Inferior parietal cortex (tissue), 1 donor: Measurements from ENCODE around the gene APEX2.
A peak's percentile ranks its signal among the peaks of the same experiment; 100 is the strongest.
"Not testable (repeated sequence)": the region's sequence is repeated elsewhere in the genome, so short reads cannot be mapped to it uniquely, and the experiment has no call there.

Experiments
- DNase-seq: peaks from one replicate; pipeline ENCODE4 v3.0.0-alpha.2; 2016; ENCODE audit errors: extremely low spot score

Gene APEX2

DNA sequence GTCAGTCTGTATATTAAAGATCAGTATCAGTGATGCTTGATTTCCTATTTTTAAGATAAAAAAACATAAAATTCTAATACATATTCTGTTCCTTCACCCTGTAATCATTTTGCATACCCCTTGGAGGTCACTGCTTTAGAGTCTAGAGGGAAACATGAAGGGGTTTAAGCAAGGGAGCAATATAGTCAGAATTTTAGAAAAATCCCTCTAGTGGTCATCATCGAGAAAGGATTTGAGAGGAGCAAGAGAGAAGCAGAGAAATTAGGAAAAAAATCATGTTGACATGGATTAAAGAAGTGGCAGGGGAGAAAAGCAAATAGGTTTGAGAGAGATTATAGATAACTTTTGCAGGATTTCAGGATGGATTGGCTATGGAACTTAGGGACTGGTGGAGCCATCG is 11.1 kb downstream of the APEX2 start:
- DNase-seq: no peak

DNA sequence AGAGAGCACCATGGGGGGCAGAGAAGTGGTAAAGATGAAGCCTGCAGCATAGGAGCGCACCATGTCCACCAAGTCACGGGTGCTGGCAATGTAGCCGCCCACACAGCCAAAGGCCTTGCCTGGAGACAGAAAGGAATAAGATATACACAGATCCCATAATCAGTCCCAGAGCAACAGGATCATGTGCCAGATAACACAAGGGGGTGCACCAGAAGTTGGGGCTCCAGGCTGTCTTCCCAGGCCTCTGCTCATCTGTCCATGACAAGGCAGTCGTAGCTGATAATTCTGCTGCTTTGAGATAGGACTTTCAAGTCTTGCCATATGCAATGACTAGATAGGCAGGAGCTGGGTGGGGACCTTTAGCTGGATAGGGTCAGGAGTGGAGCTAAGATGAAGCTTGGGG is 14.7 kb downstream of the APEX2 start:
- DNase-seq: no peak

DNA sequence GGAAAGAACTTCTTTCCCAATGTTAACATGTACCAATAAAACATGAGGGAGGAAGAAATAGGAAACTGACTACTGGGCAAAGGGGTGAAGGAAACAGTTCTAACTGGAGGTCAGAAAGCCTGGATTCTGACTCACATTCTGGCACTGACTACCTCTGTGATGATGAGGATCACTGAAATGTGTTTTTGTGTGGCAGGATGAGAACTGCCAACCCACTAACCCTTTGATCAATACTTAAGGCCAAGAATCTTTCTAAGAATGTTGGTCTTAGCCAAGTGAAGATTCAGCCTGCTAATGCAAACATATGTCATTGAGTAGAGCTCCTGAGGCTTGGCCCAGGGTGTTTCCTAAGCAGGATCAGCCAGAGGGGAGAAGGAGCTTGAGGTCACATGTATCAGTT is 26.0 kb downstream of the APEX2 start:
- DNase-seq: no peak

DNA sequence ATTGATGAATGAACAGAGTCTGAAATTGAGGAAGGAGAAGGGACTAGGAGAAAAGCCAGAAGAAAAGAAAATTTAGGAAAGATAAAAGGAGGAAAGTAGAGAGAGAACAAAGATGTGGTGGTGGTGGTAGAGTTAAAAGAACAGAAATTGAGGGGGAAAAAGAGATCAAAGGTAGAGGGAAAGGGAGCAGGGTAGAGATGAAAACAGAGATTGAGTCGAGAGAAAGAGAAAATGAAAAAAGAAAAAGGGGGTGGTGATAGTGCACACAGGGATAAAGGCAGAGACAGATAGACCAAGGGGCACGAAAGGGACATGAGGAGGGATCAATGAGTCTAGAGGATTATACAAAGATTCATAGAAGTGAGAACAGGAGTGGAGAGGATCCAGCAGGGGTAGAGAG is 26.7 kb downstream of the APEX2 start:
- DNase-seq: no peak

DNA sequence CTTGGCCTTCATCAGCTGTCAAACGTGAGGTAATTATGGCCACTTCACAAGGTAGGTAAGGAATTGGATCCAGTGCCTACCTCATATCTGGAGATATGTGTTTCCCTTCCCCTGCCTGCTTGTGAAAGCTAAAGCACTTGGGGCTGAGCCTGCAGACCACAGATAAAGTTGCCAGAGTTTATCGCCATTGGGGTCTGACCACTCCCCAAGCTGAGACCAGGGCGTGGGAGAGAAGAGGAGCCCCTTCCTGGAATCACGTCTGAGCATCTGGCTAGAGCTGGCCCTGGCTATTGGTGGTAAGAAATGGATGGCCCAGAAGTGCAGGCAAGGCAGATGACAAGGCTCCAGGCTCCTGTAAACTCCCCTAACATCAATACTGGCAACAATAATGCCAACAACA is 27.9 kb downstream of the APEX2 start:
- DNase-seq: no peak

DNA sequence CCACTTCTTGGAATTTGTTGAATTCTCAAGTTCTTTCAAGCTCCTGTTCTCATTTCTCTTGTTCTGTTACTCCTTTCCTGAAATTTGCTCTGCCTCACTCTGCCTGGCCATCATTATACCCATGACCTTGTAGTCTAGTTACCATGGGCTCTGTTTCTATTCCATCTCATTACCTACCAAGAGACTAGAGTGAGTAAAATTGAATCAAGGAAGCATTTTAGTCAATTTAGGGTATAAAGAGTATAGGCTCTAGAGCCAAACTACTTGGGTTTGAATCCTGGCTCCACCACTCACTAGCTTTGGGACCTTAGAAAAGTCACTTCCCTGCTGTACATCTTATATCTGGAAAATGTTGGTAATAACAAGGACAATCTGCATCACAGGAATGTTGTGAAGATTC is 28.4 kb downstream of the APEX2 start:
- DNase-seq: no peak

DNA sequence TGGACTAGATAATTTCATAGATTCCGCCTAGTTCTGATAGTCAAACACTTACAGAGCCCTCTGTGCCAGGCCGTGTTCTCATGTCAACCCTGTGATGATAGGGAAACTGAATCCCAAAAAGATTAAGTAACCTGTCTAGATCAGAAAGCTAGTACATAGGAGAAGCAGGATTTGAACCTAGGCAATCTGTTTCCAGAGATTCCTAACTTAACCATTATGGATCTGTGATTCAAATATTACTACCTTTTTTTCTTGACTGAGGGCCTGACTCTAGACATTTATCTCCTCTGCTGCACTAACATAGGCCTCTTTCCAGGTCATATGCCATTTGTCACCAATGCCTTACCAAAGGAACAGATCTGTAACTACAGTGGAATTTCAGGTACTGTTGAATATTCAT is 29.1 kb downstream of the APEX2 start:
- no peak for DNase-seq

DNA sequence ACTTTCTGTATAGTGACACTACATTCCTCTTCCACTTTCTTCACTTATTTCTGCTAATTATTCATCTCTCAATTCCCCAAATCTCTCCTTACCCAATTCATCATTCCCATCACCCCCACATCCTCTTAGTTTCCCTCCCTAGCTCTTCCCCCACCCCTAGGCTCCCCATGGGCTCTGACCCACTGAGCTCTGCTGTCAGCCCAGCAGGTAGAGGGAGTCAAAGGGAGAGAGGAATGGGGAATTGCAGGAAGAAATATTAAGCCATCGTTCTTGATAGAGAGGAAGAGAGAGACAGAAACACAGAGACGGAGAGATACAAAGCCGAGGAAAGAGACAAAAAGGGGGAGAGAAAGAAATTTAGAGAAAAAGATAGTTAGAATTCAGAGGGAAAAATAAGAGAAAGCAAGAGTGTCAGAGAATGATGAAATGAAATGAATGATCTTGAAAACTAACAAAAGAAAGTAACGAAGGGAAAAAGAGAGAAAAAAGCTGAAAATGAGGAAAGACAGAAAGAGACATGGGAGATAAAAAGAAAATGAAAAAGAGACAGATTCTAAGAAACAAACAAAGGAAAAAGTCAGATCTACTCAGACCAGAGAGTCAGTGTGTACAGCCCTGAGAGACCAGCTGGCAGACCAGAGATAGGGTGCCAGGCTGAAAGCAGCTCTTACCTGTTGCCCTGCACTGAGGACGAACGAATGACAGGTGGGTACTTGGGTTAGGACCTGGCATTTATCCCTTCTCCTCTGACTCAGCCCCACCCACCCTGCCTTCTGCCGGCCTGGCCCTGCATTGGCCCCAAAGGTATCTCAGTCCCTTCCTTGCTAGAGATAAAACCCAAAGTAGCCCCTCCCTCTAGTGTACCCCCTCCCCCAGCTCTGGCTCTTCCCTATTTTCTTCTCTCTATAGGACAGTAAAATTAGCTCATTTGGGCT is 30.4 kb downstream of the APEX2 start, which contains the start of gene ALAS2:
Gene ALAS2, minus strand, starts transcription at position 707 of the 935 bp plus-strand sequence. CDS start 4,977 bp downstream, outside the sequence.
- no peak for DNase-seq

DNA sequence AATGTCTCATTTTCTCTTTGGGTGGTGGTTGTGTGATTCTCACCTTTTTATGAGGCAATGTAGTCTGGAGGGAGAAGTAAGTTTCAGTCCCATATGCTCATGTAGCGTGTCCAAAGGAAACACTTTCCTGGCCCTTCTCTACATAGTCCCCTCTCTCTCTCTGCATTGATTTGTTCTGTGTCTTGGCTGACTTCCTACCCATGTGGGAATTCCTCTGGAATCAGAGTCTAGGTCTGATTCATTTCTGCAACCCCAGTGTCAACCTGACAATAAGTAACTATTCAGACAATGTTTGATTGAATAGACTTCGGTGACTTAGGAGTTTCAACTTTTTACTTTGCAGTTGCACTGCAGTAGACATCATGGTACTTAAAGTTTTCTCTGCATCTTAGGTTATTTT is 33.3 kb downstream of the APEX2 start:
- no peak for DNase-seq

DNA sequence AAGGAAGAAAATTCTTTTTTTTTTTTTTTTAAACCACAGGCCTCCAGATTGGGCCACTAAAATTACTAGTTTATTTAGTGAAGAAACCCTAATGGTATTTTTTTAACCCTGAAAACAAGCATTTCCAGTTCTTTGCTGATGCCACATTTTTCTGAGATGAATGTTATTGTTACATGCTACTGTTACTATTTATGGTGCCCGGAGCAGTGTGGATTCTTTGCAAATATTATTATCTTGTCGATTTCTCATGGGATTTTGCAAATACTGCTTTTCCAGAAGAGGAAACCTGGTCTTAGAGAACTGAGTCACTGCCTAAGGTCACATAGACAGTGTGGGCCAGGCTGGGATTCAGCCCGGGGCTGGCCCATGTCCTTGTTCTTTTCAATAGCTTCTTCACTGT is 39.3 kb downstream of the APEX2 start:
- no peak for DNase-seq

DNA sequence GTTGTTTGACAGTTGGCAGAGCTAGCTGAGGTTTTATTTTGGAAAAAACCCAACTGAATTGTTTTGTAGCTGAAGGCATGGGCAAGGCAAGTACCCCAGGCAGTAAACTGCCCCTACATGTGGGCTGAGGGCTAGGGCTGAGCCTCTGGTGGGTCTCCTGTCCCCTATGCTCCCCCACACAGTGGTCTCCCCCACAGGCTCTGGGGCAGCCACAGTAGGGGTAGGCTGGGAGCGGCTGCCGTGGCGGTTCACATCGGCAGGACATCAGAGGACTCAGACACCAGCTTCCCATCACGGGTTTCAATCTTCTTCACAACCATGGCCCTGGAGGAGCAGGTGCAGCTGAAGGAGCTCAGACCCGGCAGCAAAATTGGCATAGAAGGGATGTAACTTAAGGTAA is 41.4 kb downstream of the APEX2 start:
- no peak for DNase-seq

DNA sequence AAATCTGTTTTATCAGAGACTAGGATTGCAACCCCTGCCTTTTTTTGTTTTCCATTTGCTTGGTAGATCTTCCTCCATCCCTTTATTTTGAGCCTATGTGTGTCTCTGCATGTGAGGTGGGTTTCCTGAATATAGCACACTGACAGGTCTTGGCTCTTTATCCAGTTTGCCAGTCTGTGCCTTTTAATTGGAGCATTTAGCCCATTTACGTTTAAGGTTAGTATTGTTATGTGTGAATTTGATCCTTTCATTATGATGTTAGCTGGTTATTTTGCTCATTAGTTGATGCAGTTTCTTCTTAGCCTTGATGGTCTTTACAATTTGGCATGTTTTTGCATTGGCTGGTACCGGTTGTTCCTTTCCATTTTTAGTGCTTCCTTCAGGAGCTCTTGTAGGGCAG is 50.4 kb downstream of the APEX2 start:
- DNase-seq: not testable (repeated sequence)

DNA sequence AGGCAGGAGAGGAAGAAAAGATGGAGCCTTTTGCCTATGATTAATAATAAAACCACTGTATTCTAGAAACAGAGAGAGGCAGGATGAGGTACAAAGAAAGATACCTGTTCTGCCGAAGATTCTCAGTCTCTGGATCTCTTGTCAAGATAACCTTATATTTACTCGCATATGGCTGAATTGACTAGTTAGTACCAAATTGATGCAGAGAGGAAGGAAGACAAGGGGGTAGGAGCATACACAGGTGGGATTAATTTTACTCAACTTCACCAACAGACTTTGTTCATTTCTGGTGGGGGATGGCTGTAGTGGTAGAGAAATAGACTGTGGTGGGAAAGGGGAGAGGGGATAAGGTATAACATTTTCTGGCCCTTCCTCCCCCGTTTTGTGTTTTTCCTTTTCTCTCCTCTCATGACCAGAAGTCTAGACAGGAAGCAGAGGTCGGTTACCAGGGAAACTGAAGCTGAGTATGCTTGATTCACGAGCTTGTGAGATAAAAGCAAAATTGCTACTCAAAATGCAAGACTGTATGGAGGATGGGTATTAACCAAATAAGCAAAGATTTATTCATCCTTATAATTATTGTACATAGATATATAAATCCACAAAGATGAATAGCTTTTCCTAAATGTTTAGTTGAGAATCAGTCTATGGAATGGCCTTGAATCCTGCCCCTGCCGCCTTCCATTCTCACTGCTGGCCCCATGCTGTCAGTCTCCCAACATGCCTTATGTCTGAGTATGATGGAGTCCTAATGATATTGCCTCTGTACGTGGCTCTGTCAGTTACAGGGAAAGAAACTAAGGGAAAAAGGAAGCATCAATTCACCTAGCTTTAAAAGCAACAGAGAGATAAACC is 56.9 kb downstream of the APEX2 start:
- DNase-seq: peak; percentile 6

DNA sequence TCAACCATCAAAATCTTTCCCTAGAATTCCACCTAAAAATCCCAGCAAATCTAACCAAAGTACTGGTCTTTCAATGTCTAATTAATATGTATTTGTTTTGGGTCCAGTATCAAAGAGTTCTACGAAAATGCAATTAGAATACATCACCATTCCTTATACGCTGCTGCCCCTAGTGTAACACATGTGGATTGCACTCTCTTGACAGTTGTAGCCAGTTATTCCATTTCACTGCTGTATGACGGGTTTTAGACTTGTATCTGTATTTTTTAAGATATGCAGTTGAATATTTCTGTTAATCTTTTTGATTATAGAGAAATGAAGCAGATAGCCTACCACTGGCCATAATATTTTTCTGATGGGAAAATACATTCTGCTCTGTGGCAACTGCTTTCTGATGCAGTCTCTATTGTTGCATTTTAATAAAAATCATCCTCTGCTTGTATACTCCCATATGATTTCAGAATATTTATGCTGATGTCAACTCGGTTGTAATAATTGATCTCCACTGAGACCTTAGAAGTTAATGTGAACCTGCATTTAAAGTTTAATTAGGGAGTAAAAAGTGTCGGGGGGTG is 57.6 kb downstream of the APEX2 start:
- DNase-seq: peak; percentile 56
